ENCODE measurements around the gene FERMT2. TPM values are rescaled to one million over a fixed set of nuclear protein-coding genes. Genes with fewer than 3 reads are reported as not detected.

FERMT2 gene
- total and polyA plus RNA-seq, 9 of the 15 experiments (the other 6 are each of a cell fraction or from before 2014, with no cell fraction given): 0.10 to 1.3 (median 0.40) TPM

DNA sequence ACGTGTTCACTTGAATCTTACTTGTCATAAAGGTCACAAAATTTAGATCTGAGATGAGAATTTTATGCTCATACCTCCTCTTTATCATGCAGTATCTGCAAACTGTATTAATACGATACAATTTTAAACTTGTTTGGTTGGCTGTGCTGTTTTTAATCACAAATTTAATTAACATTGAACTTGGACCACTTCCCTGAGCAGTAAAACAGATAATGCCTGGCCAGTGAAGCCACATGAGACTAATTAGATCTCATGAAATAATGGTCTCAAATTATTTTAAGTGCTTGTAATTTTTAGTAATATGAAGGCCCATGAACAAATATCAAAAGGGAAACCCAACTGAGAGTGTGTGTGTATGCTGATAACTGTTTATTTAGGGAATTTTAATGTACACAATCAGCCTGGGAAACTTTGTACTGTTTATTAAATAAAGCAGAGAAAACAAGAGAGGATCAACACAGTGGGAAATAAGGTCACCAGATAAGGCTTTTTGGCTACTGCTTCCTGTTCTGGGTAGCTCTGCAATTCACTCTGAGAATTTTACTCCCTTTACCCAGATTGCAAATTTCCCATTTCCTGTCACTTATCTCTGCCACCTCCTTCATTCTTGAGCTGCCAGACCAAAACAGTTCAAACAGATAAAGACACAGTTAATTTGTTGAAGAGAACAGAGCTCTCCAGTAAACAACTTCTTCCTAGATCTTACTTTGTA lies 97.9 kb downstream of the FERMT2 start (continued):
- TF ChIP-seq ILF3 (IDR thresholded peaks at IDR 0.05; ENCODE audit: borderline replicate concordance): no peak
- no peak for TF ChIP-seq PCBP2 (IDR thresholded peaks at IDR 0.05; ENCODE audit: low read depth, low read length, poor library complexity, severe bottlenecking)
- peak; percentile 66; the same call in 1 of the 2 replicates for TF ChIP-seq ZNF589 (CRISPR knock-in tag; IDR thresholded peaks at IDR 0.05; ENCODE audit: low read depth)
- no peak for TF ChIP-seq NR3C1 (CRISPR knock-in tag; IDR thresholded peaks at IDR 0.05)
- no peak for TF ChIP-seq ZFP30 (CRISPR knock-in tag; IDR thresholded peaks at IDR 0.05; ENCODE audit: borderline replicate concordance)
- no peak for TF ChIP-seq KLF1 (tag; IDR thresholded peaks at IDR 0.05)
- TF ChIP-seq SOX6 (IDR thresholded peaks at IDR 0.05): 0 out of 2 replicates have a peak, but pooled peaks have one; percentile 16
- TF ChIP-seq PTBP1 (IDR thresholded peaks at IDR 0.05; ENCODE audit: low read depth, low read length): no peak
- TF ChIP-seq ZNF445 (CRISPR knock-in tag; IDR thresholded peaks at IDR 0.05; ENCODE audit: low read depth): no peak
- TF ChIP-seq RCOR1 (IDR thresholded peaks at IDR 0.05; ENCODE audit: borderline replicate concordance in 1 of 2, low read depth in 2 of 2, low read length in 2 of 2): peak in 1 of 2 experiments; percentile 94; a peak in 2 of 4 replicates
- TF ChIP-seq TEAD4 (IDR thresholded peaks at IDR 0.05; ENCODE audit: low read length): peak; percentile 74
- no peak for TF ChIP-seq TEAD4 (CRISPR knock-in tag; IDR thresholded peaks at IDR 0.05; ENCODE audit: borderline replicate concordance)
- 0 out of 2 replicates have a peak, but pooled peaks have one; percentile 14 for TF ChIP-seq ZNF175 (CRISPR knock-in tag; IDR thresholded peaks at IDR 0.05; ENCODE audit: low read depth)
- no peak for TF ChIP-seq KHSRP (IDR thresholded peaks at IDR 0.05)
- TF ChIP-seq ETV6 (IDR thresholded peaks at IDR 0.05; ENCODE audit: borderline replicate concordance in 1 of 2, low read depth in 2 of 2, low read length in 1 of 2): peak in 1 of 2 experiments; percentile 72; a peak in 2 of 4 replicates
- no peak for TF ChIP-seq ETV6 (CRISPR knock-in tag; IDR thresholded peaks at IDR 0.05; ENCODE audit: borderline replicate concordance)
- TF ChIP-seq FOXP1 (CRISPR knock-in tag; IDR thresholded peaks at IDR 0.05): no peak
- no peak for TF ChIP-seq NR2C1 (IDR thresholded peaks at IDR 0.05)
- no peak for TF ChIP-seq NR2C1 (tag; IDR thresholded peaks at IDR 0.05)
- TF ChIP-seq ARID1B (IDR thresholded peaks at IDR 0.05): peak; percentile 23; the same call in 1 of the 2 replicates
- no peak for TF ChIP-seq NR1H2 (CRISPR knock-in tag; IDR thresholded peaks at IDR 0.05)
- no peak for TF ChIP-seq HOXB6 (CRISPR knock-in tag; IDR thresholded peaks at IDR 0.05; ENCODE audit: borderline replicate concordance)
- TF ChIP-seq HDAC2 (IDR thresholded peaks at IDR 0.05): peak; percentile 65; the same call in 1 of the 2 replicates
- TF ChIP-seq GATAD2B (IDR thresholded peaks at IDR 0.05; ENCODE audit: borderline replicate concordance): no peak
- TF ChIP-seq HMG20A (CRISPR knock-in tag; conservative IDR thresholded peaks at IDR 0.05): no peak
- no peak for TF ChIP-seq ADNP (tag; IDR thresholded peaks at IDR 0.05)
- TF ChIP-seq ILK (tag; IDR thresholded peaks at IDR 0.05; ENCODE audit: borderline replicate concordance, low read depth): no peak
- peak in 1 of 2 experiments; percentile 48; a peak in 2 of 4 replicates for TF ChIP-seq KDM1A (IDR thresholded peaks at IDR 0.05)
- no peak for TF ChIP-seq FUS (optimal IDR thresholded peaks at IDR 0.05; ENCODE audit: low read depth, low read length)
- TF ChIP-seq SMARCE1 (IDR thresholded peaks at IDR 0.05): no peak
- no peak for TF ChIP-seq DIDO1 (tag; IDR thresholded peaks at IDR 0.05; ENCODE audit: low read depth)

Data from K562 (cell line).